ENCODE measurements around the gene CYP2D6.
"Not testable (repeated sequence)": the region's sequence is repeated elsewhere in the genome, so short reads cannot be mapped to it uniquely, and the experiment has no call there.

The CYP2D6 gene

GRCh38 chr22:42111798-42112197 lies 18.8 kb downstream of the CYP2D6 start:
- Histone ChIP-seq H3K27ac (no peak overlapping the region), H3K36me3 (no peaks in the 10 kb centered on the region), H3K4me3 (ENCODE audit: low read depth, low read length) (no peak overlapping the region), H3K27me3 (ENCODE audit: insufficient read depth, low read depth, severe bottlenecking) (no peaks in the 10 kb centered on the region), H3K9me3 (ENCODE audit: severe bottlenecking) (peaks cover 8% of the 10 kb centered on the region)
- DNase-seq: no peak
- no peak for TF ChIP-seq CTCF (IDR thresholded peaks at IDR 0.05; ENCODE audit: low read depth, low read length)

GRCh38 chr22:42108848-42109247 lies 21.8 kb downstream of the CYP2D6 start:
- Histone ChIP-seq H3K27me3 (ENCODE audit: insufficient read depth, low read depth, severe bottlenecking) (no peaks in the 10 kb centered on the region), H3K27ac (no peak overlapping the region), H3K4me3 (ENCODE audit: low read depth, low read length) (no peak overlapping the region), H3K9me3 (ENCODE audit: severe bottlenecking) (peaks cover 3% of the 10 kb centered on the region), H3K36me3 (no peaks in the 10 kb centered on the region)
- TF ChIP-seq CTCF (IDR thresholded peaks at IDR 0.05; ENCODE audit: low read depth, low read length): no peak
- no peak for DNase-seq

- peaks cover 12% of the 10 kb centered on the region for H3K9me3 ChIP-seq (ENCODE audit: severe bottlenecking)
- not testable (repeated sequence) for H3K4me3 ChIP-seq (ENCODE audit: low read depth, low read length)
These were observed 26.2 kb downstream of the CYP2D6 start for GRCh38 chr22:42104332-42104860.

GRCh38 chr22:42101199-42101598 lies 29.4 kb downstream of the CYP2D6 start:
- no peak overlapping the region for H3K4me3 ChIP-seq (ENCODE audit: low read depth, low read length)
- TF ChIP-seq CTCF (IDR thresholded peaks at IDR 0.05; ENCODE audit: low read depth, low read length): no peak
- H3K27me3 ChIP-seq (ENCODE audit: insufficient read depth, low read depth, severe bottlenecking): no peaks in the 10 kb centered on the region
- H3K36me3 ChIP-seq: no peaks in the 10 kb centered on the region
- H3K27ac ChIP-seq: no peak overlapping the region
- peaks cover 12% of the 10 kb centered on the region for H3K9me3 ChIP-seq (ENCODE audit: severe bottlenecking)
- DNase-seq: no peak

More at GRCh38 chr22:42104332-42104860, 26.2 kb downstream of the CYP2D6 start:
- not testable (repeated sequence) for DNase-seq; H3K36me3 ChIP-seq; H3K27ac ChIP-seq; H3K27me3 ChIP-seq (ENCODE audit: insufficient read depth, low read depth, severe bottlenecking)

- no peak for TF ChIP-seq CTCF (IDR thresholded peaks at IDR 0.05; ENCODE audit: low read depth, low read length)
- H3K9me3 ChIP-seq (ENCODE audit: severe bottlenecking): peaks cover 3% of the 10 kb centered on the region
- peaks cover 25% of the 10 kb centered on the region for H3K36me3 ChIP-seq
- peak overlapping the region; percentile 86 for H3K27ac ChIP-seq
- peak overlapping the region; percentile 87 for H3K4me3 ChIP-seq (ENCODE audit: low read depth, low read length)
- DNase-seq: no peak
- no peaks in the 10 kb centered on the region for H3K27me3 ChIP-seq (ENCODE audit: insufficient read depth, low read depth, severe bottlenecking)
These were observed 39.2 kb downstream of the CYP2D6 start for GRCh38 chr22:42091455-42091782.

- peaks cover 31% of the 10 kb centered on the region for H3K36me3 ChIP-seq
- H3K27ac ChIP-seq: peak within 1 kb of the TSS; percentile 95
- H3K9me3 ChIP-seq (ENCODE audit: severe bottlenecking): peaks cover 3% of the 10 kb centered on the region
- no peaks in the 10 kb centered on the region for H3K27me3 ChIP-seq (ENCODE audit: insufficient read depth, low read depth, severe bottlenecking)
- peak within 1 kb of the TSS; percentile 87 for H3K4me3 ChIP-seq (ENCODE audit: low read depth, low read length)
- DNase-seq: peak; percentile 99
- TF ChIP-seq CTCF (IDR thresholded peaks at IDR 0.05; ENCODE audit: low read depth, low read length): peak; percentile 95
These were observed 39.8 kb downstream of the CYP2D6 start, which contains the start of gene NDUFA6 for GRCh38 chr22:42090596-42091454. Gene NDUFA6 (minus strand): TSS chr22:42090772. CDS start chr22:42090744, 28 bp downstream.
